GM20000 (cell line): ENCODE measurements around the gene MTHFD1L.

Experiments
- DNase-seq: peaks from one replicate; pipeline ENCODE4 v3.0.0; 2012; ENCODE audit warnings: low spot score
- TF ChIP-seq, protein P1 (sequence below): IDR thresholded peaks from 2 replicates; pipeline ENCODE4 v1.5.1; 2012; ENCODE audit warnings: mild to moderate bottlenecking, control low read depth; ENCODE audit errors: extremely low read depth, missing control alignments

The MTHFD1L gene

DNA sequence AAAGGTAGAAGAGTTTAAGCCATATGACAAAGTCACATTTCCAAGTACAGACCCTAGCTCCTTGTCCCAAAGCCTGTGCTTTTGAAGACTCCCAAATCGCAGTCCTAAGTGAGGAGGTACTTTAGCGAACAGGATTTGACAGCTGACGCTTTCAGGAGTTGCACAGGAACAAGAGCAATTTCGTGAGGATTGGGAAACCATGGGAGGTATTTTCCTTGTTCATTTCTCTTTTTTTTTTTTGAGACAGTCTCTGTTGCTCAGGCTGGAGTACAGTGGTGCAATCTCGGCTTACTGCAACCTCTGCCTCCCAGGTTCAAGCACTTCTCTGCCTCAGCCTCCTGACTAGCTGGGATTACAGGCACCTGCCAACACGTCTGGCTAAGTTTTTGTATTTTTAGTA is 150.6 kb downstream of the MTHFD1L start:
- no peak for DNase-seq
- TF ChIP-seq, protein P1, sequence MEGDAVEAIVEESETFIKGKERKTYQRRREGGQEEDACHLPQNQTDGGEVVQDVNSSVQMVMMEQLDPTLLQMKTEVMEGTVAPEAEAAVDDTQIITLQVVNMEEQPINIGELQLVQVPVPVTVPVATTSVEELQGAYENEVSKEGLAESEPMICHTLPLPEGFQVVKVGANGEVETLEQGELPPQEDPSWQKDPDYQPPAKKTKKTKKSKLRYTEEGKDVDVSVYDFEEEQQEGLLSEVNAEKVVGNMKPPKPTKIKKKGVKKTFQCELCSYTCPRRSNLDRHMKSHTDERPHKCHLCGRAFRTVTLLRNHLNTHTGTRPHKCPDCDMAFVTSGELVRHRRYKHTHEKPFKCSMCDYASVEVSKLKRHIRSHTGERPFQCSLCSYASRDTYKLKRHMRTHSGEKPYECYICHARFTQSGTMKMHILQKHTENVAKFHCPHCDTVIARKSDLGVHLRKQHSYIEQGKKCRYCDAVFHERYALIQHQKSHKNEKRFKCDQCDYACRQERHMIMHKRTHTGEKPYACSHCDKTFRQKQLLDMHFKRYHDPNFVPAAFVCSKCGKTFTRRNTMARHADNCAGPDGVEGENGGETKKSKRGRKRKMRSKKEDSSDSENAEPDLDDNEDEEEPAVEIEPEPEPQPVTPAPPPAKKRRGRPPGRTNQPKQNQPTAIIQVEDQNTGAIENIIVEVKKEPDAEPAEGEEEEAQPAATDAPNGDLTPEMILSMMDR, result no peak

DNA sequence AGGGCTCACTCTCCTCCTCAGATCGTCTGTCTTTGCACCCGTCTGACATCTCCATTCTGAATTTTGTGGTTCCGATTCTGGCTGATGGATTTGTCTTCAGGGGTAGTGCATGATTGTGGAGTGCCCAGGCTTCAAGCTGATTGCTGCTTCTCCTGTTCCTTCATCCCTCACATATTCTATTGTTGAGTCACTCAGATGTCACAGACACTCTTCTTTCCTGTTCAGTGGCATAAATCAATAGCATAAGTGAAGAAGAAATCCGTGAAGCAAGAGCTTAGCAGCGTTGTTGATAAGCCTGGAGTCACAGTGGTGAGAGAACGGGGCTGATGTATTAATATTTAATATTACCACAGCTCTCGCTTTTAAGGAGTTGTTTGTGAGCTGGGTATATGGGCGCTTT is 152.5 kb downstream of the MTHFD1L start:
- TF ChIP-seq, protein P1, result no peak
- DNase-seq, result no peak

DNA sequence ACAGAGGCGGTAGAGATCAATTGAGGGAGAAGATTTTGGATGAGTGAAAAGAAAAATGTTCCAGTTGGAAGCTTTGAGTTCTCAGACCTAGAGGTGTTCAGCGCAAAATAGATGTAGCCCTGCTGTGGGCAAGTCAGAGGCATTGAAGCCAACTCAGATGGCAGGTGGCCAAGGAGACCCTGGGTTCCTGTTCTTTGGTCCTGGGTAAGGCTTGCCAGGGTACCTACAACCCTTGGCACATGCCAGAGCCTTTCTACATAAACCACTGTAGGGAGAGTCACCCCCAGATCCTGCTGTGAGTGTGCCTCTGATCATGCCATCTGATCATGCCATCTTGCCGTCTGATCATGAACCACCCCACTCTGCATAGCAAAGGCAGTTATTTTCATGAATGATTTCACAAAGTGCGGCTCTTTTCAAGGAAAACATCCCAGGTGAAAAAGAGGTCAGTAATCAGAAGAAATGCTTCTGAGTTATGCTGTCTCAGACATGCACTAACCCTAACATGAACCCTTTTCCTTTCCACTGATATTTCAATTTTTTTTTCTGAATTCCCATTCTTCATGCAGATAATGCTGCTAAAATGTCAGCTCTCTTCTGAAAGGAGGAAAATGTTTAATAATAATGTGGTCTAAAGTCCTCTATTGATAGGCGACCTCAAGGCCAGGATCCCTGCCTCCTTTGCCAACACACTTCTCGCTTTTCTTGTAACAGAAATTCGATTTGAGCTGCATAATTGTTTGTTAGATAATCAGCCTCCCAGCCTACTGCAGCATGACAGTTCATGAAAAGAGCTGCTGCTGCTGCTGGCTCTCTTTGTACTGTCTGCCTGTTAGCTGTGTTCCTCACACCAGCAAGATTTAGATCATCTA is 153.6 kb downstream of the MTHFD1L start:
- DNase-seq, result no peak
- TF ChIP-seq, protein P1, result no peak

DNA sequence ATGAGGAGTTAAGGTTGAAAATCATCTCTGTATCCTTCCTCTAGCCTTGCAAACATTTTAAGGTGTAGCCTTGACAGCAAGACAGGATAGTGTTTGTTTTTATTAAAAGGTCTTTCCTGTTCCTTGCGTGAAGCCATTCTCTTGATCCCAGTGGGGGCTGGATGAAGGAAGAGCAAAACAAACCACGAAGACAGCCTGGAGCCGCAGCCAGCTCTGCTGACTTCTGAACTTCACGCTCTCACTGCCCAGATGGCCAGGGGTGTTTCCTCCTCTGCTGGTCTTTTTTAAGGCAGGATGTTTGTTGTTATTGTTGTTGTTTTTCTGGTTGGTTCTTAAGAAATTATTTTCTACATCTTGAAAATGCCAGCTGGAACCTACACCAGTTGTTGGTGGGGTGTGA is 156.4 kb downstream of the MTHFD1L start:
- no peak for DNase-seq
- TF ChIP-seq, protein P1, result no peak

DNA sequence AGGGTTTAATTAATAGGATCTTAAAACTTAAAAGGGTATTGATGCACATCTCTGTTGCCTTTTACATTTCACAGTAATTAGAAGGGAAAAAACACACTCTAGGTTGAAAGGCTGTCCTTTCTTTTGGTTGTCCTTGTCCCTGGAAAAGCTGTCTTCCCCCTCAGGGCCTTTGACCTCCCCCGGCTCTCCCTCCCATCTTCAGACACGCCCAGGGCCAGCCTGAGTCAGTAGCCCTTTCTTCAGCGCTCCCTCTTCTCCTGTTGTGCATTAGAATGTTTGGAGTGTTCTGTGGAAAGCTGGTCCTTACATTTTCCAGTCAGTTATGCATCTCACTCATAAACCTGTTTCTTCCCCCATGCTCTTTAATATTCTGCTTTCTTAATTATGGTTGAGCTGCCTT is 157.0 kb downstream of the MTHFD1L start:
- DNase-seq, result no peak

DNA sequence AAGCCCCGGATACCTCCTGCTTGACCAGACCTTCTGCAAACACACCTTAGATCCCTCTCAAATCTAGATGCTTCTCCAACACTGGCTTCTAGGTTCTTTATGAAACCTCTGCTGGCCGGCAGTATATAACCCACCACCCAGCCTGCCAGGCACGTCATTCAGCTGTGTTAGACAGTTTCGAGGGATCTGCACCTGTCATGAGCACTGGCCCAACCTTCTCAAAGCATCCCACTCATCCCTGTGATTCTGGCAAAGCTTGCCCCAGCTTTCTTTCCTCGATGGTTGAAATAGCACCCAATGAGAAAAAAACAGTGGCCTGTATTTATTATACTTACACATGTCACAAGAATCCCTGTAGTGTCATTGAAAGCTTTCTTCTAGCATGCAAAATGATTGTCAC is 157.8 kb downstream of the MTHFD1L start:
- DNase-seq, result no peak
- TF ChIP-seq, protein P1, result no peak

More for the DNA sequence above, 157.0 kb downstream of the MTHFD1L start:
- TF ChIP-seq, protein P1, result no peak

DNA sequence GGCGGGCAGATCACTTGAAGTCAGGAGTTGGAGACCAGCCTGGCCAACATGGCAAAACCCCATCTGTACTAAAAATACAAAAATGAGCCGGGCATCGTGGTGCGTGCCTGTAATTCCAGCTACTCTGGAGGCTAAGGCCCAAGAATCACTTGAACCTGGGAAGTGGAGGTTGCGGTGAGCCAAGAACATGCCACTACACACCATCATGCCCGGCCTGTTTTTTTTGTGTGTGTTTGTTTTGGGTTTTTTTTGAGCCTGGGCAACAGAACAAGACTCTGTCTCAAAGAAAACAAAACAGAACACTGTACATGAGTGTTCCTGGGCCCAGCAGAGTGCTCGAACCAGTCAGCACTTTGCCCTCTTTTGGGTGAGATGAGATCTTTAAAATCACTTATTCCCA is 159.1 kb downstream of the MTHFD1L start:
- TF ChIP-seq, protein P1, result no peak
- DNase-seq, result no peak
